NCI-H1694 (cell line): ENCODE results near the gene GATD1.
A peak's percentile ranks its signal among the peaks of the same experiment; 100 is the strongest.

Experiments
- DNase-seq: peaks from one replicate; lab custom pipeline; 2025; lab: John Stamatoyannopoulos, UW

Gene GATD1

DNA sequence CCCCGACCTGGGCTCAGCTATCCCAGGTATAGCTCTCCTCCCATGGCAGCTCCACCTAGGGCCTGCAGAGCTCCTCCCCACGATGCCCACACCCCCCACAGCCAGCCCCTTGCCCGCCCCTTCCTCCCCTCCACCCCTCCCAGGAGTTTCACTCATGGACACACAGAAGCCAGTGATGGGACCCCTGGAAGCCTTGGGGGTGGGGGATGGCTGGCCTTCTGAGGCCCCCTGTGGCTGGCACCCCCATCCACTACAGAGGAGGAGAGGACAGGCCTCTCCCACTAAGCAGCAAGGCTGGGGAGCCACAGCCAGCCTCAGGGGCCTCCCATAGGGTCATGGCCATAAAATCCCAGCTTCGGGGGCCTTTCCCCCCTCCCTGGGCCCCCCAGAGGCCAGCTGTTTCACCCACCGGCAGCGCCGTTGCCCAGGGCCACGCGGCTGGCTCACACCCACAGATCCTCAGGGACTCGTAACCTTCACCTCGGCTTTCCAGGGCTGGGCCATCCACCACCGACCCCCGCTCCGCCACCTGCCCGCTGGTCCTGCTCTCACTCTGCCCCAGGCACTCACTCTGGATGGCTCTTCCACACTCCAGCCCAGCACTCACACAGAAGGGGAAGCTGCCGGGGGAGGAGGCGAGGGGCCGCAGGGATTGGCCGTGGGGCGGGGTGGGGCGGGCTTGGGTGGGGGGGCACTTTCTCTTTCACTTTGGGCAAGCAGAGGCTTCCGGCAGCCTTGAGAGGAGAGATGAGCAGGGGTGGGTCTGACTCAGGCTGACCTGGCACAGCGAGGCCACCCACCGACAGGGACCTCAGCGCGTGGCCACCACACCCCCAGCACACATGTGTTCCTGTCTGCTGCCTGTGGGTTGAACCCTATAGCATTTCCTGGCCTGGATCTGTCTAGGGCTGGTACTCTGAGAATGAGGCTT, 18.6 kb upstream of the GATD1 start:
- no peak for DNase-seq

DNA sequence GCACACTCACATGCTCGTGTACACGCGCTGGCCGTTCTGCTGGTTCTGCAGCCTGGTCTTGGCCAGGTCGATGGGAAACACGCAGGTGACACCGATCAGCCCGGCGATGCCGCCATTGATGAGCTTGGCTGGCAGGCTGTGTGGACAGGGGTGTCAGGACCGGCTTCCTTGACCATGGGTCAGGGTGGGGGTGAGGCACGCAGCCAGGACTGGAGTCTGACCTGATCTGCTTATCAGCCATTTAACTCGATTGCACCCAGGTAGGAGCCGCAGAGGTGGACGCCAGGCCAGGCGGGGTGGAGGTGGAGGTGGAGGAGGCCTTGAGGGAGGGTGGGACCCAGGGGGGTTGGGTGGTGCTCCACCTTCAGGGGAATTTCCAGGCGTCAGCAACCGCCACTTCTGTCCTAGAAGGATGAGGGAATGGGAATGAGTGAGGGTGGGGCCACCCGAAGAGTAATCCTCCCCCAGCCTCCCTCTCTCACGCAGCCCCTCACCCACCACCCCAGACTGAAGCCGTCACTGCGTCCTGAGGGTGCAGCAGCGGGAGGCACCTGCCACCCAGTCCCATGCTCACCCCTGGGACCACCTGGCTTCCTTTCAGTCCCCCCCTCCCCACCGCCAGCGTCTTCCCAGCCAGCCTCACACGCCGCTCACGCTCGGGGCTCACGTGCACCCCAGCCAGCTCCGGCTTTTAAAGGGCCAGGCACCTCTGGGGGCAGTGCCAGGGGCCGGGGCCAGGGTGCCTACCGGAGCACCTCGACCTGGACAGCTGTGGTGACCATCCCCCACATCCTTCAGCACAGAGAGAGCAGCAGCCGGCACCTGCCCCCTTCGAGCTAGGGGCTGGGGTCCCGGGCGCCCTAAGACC, 17.7 kb upstream of the GATD1 start:
- no peak for DNase-seq

DNA sequence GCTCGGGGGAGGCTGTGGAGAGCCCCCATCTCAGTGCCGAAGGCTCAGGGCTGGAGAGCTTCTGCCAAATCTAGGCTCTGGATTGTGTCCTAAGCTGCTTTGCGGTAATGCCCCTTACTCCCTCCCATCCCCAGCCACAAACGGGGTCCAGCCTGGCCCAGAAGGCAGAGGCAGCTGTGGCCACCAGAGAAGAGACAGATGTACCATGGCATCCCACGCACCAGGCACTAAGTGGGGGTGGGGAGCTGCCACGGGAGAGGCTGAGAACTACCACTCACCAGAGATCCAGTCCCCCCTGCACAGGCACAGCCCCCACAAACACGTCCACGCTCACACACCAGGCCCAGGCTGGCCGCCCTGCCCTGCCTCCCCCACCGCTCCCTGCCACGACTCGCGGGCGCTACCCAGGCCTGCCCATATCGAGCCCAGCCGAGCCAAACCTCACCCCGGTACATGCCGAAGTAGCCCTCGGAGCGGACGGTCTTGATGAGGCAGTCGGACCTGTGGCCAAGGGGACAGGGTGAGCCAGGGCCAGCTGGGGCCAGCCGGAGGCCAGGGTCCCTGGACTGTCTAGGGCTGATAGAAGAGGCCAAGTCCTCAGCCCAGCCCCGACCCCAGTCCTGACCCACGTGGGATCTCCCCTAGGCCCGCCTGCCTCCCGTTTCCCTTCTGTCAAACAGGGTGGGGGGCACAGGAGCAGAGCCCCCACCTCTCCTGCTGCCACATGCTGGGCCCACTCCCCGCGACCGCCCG, 16.9 kb upstream of the GATD1 start:
- DNase-seq, result no peak

DNA sequence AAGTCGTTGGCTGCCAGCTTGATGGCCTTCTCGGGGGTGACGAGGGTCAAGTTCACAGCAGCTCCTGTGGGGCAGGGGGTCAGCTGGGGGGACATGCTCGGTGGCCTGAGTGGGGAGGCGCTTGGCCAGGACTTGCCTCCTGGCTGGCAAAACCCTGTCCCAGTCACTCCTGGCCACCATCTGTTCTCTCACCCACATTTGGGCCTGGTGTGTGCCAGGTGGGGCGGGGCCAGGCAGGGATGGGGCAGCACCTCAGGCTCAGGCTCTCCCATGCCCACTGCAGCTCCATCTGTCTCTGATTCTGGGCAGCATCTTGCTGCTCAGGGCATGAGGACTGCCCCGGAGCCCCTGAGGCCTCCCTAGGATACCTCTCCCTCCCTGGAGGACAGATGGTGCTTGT, 16.3 kb upstream of the GATD1 start:
- peak; percentile 30 for DNase-seq

DNA sequence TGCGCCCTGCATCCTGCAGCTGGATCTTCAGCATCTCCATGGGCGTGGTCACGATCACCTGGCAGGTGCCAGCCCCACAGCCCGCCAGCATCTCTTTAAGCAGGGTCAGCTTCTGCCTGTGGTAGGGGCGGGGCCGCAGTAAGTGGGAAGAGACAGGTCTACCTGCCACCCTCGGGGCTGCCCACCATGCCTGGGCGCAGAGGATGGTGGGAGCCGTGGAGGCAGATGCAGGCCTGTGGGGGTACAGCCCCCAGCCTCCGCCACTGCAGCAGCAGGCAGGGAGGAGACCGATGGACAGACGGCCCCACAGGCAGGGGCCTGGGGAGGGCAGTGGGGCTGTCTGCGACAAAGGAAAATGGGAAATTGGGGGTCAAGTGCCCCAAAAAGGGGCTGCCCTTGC, 15.6 kb upstream of the GATD1 start:
- no peak for DNase-seq

DNA sequence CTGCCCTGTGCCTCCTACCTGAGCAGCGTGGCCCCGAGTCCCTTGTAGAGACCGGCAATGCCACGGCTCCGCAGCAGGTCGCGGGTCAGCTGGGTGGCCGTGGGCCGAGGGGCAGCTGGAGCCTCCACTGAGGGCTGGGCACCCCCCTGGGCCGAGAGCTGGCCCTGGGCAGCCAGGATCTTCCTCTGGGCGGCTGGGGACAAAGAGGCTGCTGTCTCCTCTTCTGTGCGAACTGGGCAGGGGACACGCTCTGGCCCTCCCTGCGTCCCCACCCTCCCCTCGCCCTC, 15.2 kb upstream of the GATD1 start:
- DNase-seq, result no peak

DNA sequence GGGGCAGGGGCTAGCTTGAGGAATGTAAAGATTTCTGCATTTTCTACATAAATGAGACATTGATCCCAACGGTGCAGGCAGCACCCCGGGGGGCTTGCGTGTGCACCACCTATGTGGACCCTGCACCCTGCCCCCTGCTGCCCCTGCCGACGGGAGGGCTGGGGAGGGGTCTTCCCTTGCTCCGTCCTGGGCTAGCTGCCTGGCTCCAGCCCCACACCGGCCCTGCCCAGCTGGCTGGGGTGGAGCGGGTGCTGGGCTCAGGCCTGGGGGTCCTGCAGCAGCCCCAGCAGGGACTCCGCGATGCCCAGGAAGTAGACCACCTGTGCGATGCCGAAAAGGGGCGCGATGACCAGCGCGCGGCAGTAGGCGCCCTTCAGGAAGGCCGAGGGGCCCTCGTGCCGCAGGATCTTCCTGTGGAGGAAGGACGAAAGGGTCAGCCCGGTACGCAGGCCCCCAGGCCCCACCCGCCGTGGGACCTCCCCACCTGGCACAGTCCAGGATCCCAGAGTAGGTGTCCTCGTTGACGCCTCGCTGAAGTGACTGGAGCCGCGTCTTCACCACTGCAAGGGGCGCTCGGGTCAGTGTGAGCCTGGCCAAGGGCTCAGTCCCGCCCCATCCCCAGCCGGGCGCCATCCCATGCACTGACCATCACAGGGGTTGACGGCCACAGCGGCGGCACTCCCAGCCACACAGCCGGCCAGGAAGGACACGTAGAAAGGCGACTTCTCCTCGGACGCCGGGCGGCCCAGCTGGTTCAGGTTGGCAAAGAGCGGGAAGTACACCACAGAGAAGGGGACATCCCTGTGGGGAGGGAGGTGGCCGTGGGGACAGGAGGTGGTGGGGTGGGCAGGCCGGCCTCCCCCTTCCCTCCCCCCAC, 14.6 kb upstream of the GATD1 start:
- no peak for DNase-seq

DNA sequence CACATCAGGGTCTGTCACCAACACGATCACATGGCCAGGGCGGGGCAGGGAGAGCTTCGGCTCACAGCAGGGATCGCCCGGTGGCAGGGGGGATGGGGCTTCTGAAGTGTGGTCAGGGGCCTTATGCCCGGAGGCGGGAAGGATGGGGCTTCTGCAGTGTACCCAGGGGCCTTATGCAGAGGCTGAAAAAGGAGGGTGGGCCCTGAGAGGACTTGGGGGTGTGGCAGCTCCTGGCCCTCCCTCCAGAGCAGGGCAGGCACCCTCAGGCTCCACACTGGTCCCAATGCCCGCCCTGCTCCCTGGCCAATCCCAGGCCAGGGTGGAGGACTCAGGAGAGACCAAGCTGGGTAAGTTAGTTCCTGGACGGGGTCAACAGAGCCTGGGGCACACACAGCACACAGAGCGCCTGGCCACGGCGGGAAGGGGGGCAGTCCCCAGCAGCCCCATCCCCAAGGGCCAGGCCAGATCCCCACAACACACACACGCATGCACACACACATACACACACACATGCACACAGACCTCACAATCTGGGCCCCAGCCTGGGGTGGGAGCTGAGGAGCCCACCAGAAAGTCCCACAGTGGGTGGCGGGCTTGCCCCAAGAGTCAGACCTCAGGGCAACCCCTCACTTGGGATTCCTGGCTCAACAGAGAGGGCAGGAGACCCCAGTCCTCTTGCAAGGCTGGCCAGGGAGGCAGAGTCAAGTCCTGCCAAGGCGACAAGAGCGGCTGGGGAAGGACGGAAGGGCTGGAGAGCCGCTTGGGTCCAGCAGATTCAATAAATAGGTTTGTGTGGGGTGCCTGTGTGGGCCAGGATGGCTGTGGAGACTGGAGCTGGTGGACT, 13.7 kb upstream of the GATD1 start:
- DNase-seq, result no peak

DNA sequence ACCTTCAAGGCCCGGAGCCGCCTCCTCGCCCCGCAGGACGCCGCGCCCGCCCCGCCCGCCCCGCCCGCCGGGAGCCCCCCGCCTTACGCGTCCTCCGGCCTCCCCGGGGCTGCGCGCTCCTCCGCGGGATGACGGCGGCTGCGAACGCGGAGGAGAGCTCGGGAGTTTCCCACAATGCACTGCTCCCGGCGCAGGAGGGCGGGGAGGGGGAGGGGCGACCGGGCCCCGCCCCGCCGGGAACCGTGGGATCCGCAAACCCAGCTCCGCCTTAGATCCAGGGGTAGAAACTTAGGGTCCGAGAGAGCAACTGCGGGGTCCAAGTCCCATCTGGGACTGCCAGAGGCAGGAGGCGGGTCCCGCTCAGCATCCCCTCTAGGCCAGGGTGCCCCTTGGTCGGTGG, 12.7 kb upstream of the GATD1 start, which contains the start of gene CEND1:
TSS of gene CEND1 (minus strand) at position 148 of the 400 bp plus-strand sequence. CDS start 1,514 bp downstream, outside the sequence.
- DNase-seq, result no peak

DNA sequence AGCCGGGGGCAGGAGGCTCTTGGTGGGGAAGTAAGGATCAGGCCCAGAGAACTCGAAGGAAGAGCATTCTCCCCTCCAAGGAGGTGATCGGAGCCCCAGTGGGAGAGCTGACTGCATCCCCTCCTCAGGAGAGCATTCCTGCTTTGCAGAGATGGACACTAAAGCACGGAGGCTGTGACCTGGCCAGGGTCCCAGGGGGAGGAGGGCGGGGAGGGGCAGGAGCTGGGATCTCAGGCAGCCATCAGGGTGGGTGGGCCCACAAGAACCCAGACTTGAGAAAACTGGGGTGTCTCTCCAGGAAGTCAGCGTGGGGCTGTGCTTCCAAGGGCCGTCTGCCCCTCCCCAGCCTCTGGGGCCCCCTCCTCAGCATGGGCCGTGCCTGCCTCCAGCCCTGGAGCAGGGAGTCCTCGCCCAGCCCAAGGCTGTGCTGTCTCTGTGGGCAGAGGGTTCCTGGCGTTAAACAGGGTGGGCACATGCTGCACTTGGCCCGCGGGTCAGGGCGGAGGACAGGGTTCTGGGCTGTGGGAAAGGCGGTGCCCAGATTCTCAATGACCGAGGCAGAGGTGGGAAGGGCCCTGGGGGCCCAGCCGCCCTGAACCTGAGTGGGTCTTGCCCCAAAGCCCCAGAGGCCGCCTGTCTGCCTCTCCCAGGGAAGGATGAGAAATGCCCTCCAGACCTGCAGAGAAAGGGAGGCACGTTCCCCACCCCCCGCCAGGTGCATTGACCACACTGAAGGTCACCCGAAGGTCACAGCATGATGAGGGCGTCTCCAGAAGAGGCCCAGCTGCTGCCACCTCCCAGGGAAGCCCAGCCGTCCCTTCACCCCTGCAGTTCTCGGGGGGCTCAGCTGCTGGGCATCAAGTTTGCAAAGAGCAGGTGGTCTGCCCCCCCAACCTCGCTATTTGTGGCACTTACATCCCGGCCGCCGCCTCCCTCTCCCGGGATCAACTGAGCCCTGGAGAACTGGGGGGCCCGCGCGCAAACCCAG, 12.0 kb upstream of the GATD1 start:
- DNase-seq, result no peak

DNA sequence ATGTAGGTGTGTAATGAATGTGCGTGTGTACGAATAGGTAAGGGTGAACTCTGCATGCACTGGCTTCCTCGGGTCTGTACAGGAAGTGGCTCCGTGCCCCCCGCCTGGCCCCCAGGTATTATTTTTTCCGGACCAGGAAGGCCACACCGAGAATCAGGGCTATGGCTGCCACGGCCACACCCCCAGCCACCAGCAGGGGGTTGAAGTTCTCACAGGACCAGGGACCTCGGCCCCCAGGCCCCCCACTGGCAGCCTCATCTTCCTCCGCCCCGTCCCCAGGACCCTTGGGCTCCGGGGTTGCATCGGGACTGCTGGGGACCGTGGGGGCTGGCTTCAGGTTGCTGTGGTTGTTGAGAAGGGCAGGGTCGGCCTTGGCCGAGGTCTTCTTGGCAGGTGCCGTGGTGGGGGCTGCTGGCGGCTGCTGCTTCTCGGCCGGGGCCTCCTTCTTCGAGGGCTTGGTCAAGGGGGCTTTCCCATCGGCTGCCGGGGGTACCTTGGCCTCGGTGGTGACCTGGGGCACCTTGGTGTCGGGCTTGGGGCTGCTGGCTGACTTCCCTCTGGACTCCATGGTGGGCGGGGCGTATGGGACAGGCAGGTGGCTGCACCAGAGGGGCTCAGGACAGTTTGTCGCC, 10.8 kb upstream of the GATD1 start:
- no peak for DNase-seq

DNA sequence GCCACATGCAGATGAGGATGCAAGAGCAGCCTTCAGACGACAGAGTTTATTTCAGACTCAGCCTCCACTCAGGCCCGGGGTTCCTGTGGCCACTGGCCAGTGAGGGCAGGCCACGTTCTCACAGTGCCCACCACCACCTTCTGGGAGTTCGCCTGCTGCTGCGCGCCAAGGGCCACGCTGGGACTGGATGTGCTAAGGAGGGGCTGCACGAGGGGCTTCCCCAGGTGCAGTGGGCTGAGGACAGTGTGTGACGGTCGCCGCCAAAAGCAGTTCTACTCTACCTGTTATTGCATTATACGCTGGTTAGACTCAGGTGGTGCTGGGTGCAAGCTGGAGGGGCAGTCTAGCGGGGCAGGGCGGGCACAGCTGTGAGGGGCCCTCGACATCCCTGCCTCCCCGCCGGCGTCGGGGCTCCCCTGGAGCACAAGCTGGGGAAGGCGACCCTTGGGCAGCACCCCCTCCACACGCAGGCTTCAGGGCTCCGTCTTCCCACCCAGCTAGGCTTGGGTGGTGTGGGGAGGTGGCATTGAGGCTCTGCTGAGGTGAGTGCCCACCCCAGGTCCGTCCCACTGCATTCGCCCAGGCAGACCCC, 9.9 kb upstream of the GATD1 start:
- DNase-seq, result no peak

DNA sequence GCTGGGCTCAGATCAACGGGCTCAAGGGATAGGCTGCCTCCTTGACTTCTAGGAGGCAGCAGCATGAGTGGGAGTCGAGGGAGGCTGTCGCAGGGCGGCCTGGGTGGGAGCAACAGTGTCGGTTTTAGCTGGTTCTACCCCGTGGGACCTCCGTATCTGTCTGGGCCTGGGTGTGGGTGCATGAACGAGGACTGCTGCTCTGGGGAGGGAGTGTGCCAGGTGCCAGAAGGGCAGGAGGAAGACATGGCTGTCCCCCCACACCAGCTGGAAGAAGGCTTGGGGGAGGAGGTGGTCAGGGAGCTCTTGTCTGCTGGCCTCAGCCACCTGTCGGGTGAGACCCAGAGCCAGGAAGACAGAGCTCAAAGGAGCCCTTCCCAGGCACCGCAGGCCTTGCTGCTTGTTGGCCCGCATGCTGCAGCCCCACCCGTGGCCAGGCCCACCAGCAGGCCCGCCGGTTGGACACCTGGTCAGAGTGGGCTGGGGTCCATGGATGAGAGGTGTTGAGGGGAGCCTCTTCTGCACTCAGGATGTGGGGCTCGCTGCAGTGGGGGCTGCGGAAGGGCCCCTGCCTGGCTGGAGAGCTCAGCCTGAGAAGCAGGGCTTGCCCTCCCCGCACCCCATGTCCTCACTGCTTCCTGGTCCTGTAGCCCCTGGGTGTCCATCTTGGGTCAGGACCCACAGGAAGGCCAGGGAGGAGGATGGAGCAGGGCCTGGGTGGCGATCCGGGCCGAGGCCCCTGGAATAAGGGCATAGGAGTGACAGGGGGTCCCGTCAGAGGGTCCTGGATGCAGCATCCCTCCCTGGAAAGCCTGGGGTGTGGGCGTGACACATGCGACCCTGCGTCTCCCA, 9.2 kb upstream of the GATD1 start:
- DNase-seq, result no peak

DNA sequence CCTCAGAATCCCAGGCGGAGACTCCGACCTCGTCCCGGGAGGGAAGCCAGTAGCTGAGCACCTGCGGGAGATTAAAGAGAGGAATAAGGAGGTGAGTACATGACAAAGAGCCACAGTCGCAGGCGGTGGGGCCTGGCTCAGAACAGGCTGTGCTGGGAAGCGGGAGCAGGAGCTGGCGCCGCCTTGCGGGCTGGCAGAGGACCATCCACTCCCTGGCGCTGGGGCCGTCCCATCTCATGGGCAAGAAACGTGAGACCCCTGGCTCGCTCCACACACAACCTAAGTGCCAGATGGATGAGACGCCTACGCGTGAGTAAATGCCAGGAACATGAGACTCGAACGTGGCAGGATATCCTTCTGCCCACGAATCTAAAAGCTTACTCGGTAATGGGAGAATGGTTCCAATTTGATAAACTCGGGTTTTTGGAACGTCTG, 6.3 kb upstream of the GATD1 start:
- DNase-seq, result peak; percentile 90

DNA sequence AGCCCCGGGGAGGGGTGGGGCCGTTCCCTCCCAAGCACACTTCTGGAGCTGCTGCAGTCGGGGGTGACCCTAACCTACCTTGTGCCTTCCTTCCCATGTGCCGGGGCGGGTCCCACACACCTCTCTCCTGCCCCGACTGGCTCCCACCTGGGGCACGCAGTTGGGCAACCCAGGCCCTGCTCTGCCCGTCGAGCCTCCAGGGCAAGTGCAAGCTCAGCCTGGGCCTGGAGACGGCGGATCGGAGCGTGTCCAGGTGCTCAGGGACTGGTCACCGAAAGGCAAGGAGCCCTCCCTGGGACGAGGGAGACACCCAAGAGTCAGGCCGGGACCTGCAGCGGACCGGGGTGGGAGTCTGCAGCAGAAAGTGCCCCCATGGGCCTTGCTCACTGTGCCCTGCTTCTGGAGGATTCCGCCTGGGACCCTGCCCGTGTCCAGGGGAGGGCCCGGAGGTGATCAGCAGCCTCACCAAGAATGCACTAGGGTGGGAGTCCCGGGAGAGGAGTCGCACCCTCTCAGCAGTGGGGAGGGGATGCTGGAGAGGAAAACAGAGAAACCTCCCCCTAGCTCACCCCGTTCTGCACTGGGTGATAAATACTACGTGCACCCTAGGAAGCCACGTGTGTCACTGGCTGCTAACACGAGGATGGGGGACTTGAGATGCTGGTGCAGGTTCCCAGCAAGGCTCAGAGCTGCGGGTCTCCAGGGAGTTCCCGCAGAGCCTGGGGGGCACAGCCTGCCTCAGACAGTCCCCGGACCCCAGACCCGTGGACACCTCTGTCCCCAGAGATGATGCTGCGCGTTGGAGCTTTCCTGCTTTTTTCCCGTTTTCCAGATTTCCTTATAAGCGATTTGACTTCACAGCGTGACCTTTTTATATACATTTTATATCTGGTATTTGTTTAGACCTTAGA, 5.2 kb upstream of the GATD1 start:
- DNase-seq, result no peak

DNA sequence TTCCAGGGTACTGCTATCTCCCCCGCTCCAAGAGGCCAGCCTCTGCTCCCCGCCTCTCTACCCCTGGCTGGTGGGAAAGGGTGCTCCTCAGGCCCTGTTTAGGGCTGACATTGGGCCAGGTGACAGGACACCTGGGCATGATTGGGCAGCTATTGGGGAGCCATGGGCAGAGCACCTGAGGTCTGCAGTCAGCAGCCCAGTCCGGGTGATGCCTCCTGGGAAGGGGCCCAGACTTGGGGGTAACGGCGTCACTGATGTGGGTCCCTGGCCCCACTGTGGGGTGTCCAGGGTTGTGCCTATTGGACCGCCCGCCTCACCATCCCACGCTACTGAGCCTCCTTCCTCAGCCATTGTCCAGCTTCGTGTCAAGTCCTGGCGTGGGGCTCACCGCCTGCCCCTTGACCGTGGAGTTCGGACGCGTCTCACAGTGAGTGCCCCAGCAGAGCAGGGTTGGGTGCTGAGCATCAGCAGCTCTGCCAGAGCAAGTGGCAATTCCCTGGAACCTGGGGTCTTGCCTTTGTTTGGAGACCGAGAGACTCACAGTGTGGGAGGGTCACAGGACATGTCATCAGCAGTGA, 2.8 kb upstream of the GATD1 start:
- no peak for DNase-seq
